ENCODE measurements around the gene GYPC. TPM values are rescaled to one million over a fixed set of nuclear protein-coding genes. Genes with fewer than 3 reads are reported as not detected.
A peak's percentile ranks its signal among the peaks of the same experiment; 100 is the strongest.

GYPC gene
- total and polyA plus RNA-seq, 8 donors = 13.0 to 75.4 (median 22.8) TPM

- no peak for ATAC-seq
- intact Hi-C loops (cut with DNase I) = no loop called here
- Histone ChIP-seq H3K9me3 (no peaks in the 10 kb centered on the region), H3K4me3 (no peak overlapping the region), H3K27ac (no peak overlapping the region), H3K4me1 (no peaks in the 10 kb centered on the region), H3K27me3 (no peaks in the 10 kb centered on the region), H3K36me3 (no peaks in the 10 kb centered on the region)
- TF ChIP-seq CTCF (IDR thresholded peaks at IDR 0.05) = no peak
- DNase-seq = no peak
- FAIRE-seq = no peak
- 47 to 87% methylated on average over 1 of the region's 1 CpG for WGBS, 2 donors
Measured at GRCh38 chr2:126677176-126677538, 21.2 kb downstream of the GYPC start.

- WGBS, 2 donors = 43 to 64% methylated on average over 13 of the region's 13 CpGs
- intact Hi-C loops (cut with DNase I) = no loop called here
- ATAC-seq (peak in 2 of 4 donors; percentile 16 to 22), FAIRE-seq (no peak), DNase-seq (no peak)
- no peak for TF ChIP-seq CTCF (IDR thresholded peaks at IDR 0.05)
- H3K27me3 ChIP-seq = no peaks in the 10 kb centered on the region
- no peak overlapping the region for H3K4me3 ChIP-seq
- H3K4me1 ChIP-seq = no peaks in the 10 kb centered on the region
- H3K27ac ChIP-seq = no peak overlapping the region
- no peaks in the 10 kb centered on the region for H3K9me3 ChIP-seq
- H3K36me3 ChIP-seq = no peaks in the 10 kb centered on the region
Measured at GRCh38 chr2:126678269-126679065, 22.5 kb downstream of the GYPC start.

- no peak overlapping the region for H3K4me3 ChIP-seq
- H3K27me3 ChIP-seq = no peaks in the 10 kb centered on the region
- ATAC-seq (no peak), DNase-seq (no peak), FAIRE-seq (no peak)
- no peak for TF ChIP-seq CTCF (IDR thresholded peaks at IDR 0.05)
- intact Hi-C loops (cut with DNase I) = no loop called here
- H3K36me3 ChIP-seq = no peaks in the 10 kb centered on the region
- no peaks in the 10 kb centered on the region for H3K4me1 ChIP-seq
- H3K27ac ChIP-seq = no peak overlapping the region
- no peaks in the 10 kb centered on the region for H3K9me3 ChIP-seq
- 71 to 81% methylated on average over 9 of the region's 9 CpGs for WGBS, 2 donors
Measured at GRCh38 chr2:126679094-126679713, 23.2 kb downstream of the GYPC start.

GRCh38 chr2:126681505-126681904 is 25.5 kb downstream of the GYPC start:
- intact Hi-C loops (cut with DNase I) = no loop called here
- WGBS, 2 donors = 78 to 92% methylated on average over 6 of the region's 6 CpGs
- Histone ChIP-seq H3K36me3 (no peaks in the 10 kb centered on the region), H3K4me3 (no peak overlapping the region), H3K27ac (no peak overlapping the region), H3K9me3 (no peaks in the 10 kb centered on the region), H3K4me1 (no peaks in the 10 kb centered on the region), H3K27me3 (no peaks in the 10 kb centered on the region)
- FAIRE-seq (no peak), DNase-seq (no peak), ATAC-seq (no peak)
- no peak for TF ChIP-seq CTCF (IDR thresholded peaks at IDR 0.05)

GRCh38 chr2:126685629-126686028 is 29.7 kb downstream of the GYPC start:
- no peak for ATAC-seq
- no peaks in the 10 kb centered on the region for H3K27me3 ChIP-seq
- no peak for DNase-seq
- H3K4me1 ChIP-seq = no peaks in the 10 kb centered on the region
- WGBS, 2 donors = 55 to 64% methylated on average over 4 of the region's 4 CpGs
- no peaks in the 10 kb centered on the region for H3K9me3 ChIP-seq
- no peak for TF ChIP-seq CTCF (IDR thresholded peaks at IDR 0.05)
- no peaks in the 10 kb centered on the region for H3K36me3 ChIP-seq
- no peak for FAIRE-seq
- no peak overlapping the region for H3K27ac ChIP-seq
- no peak overlapping the region for H3K4me3 ChIP-seq
- intact Hi-C loops (cut with DNase I) = no loop called here

Data from pancreas (tissue), 10 donors.